Keratinocyte (primary cell): ENCODE results near the gene ZBTB43. TPM values are rescaled to one million over a fixed set of nuclear protein-coding genes. Genes with fewer than 3 reads are reported as not detected.

ENCODE experiments used
- DNase-seq: peaks from one replicate; pipeline ENCODE4 v3.0.0-alpha.2; 2011; ENCODE audit warnings: low read depth, missing footprints, low spot score
- FAIRE-seq: peaks from 2 replicates; lab custom pipeline; 2011; peaks lifted over from hg19 to GRCh38; lab: Jason Lieb, UNC
- H2AFZ ChIP-seq: 2 replicates; pipeline ENCODE4 v1.6.0; 2012; ENCODE audit warnings: low read length, control low read depth, inconsistent platforms; ENCODE audit not compliant: control insufficient read depth
- H3K27ac ChIP-seq: 2 replicates; pipeline ENCODE4 v1.5.1; 2011; ENCODE audit warnings: low read length; ENCODE audit not compliant: control insufficient read depth, insufficient read depth
- H3K27me3 ChIP-seq: 3 replicates; pipeline ENCODE4 v1.6.0; 2011; ENCODE audit warnings: low read length; ENCODE audit not compliant: control insufficient read depth, insufficient read depth; ENCODE audit errors: extremely low read depth
- H3K36me3 ChIP-seq, 2 experiments: 2 replicates in 1 of 2; 3 replicates in 1 of 2; pipeline ENCODE4 v1.5.1; 2011; ENCODE audit warnings: low read length in 2 of 2, mild to moderate bottlenecking in 1 of 2; ENCODE audit not compliant: control insufficient read depth in 2 of 2, insufficient read depth in 2 of 2; ENCODE audit errors: extremely low read depth in 1 of 2
- H3K4me1 ChIP-seq: 3 replicates; pipeline ENCODE4 v1.5.1; 2011; ENCODE audit warnings: low read length; ENCODE audit not compliant: control insufficient read depth, insufficient read depth; ENCODE audit errors: extremely low read depth
- H3K4me2 ChIP-seq: 3 replicates; pipeline ENCODE4 v1.6.0; 2011; ENCODE audit warnings: low read depth, low read length; ENCODE audit not compliant: control insufficient read depth, insufficient read depth; ENCODE audit errors: extremely low read depth
- H3K4me3 ChIP-seq, 3 experiments: fragments of 200-600 bp in 1 of 3; sonication (generic) in 1 of 3; 2 replicates in 2 of 3; 3 replicates in 1 of 3; pipeline ENCODE4 v1.5.1; 2011 to 2016; ENCODE audit warnings: low read length in 3 of 3, mild to moderate bottlenecking in 3 of 3, control low read depth in 2 of 3, inconsistent platforms in 1 of 3, low read depth in 1 of 3, mixed read lengths in 1 of 3, mixed run types in 1 of 3, moderate library complexity in 1 of 3; ENCODE audit not compliant: control insufficient read depth in 2 of 3, insufficient read depth in 2 of 3; ENCODE audit errors: extremely low read depth in 1 of 3
- H3K79me2 ChIP-seq: 2 replicates; pipeline ENCODE4 v1.6.0; 2012; ENCODE audit warnings: low read length; ENCODE audit not compliant: control insufficient read depth, insufficient read depth
- H3K9ac ChIP-seq: 3 replicates; pipeline ENCODE4 v1.6.0; 2011; ENCODE audit warnings: low read length; ENCODE audit not compliant: control insufficient read depth, insufficient read depth; ENCODE audit errors: extremely low read depth
- H3K9me1 ChIP-seq: 3 replicates; pipeline ENCODE4 v1.6.0; 2011; ENCODE audit warnings: low read length; ENCODE audit not compliant: control insufficient read depth, insufficient read depth; ENCODE audit errors: extremely low read depth
- H3K9me3 ChIP-seq: 2 replicates; pipeline ENCODE4 v1.5.1; 2012; ENCODE audit warnings: low read depth, low read length; ENCODE audit not compliant: control insufficient read depth
- H4K20me1 ChIP-seq: 3 replicates; pipeline ENCODE4 v1.6.0; 2011; ENCODE audit warnings: low read length; ENCODE audit not compliant: control insufficient read depth, insufficient read depth; ENCODE audit errors: extremely low read depth
- CTCF ChIP-seq, 3 experiments: IDR thresholded peaks in 1 of 3; conservative IDR thresholded peaks in 1 of 3; optimal IDR thresholded peaks in 1 of 3; 2 replicates in 2 of 3; 3 replicates in 1 of 3; pipeline versions ENCODE3 to v1.5.1; 2011; ENCODE audit warnings: low read length in 3 of 3, mild to moderate bottlenecking in 3 of 3, moderate library complexity in 2 of 3, control low read depth in 1 of 3, inconsistent platforms in 1 of 3; ENCODE audit not compliant: insufficient read depth in 2 of 3; ENCODE audit errors: extremely low read depth in 1 of 3
- EZH2 ChIP-seq: IDR thresholded peaks from one replicate; pipeline ENCODE4 v1.6.1; 2012; ENCODE audit warnings: inconsistent platforms, mild to moderate bottlenecking, low read length, moderate library complexity
- dilution Hi-C: fragments of 300-500 bp; cut with MboI; formaldehyde crosslinking; loops from one replicate; pipeline ENCODE4 v1.7.0; 2020; ENCODE audit warnings: low sequenced_read_pairs; ENCODE audit not compliant: extremely low pct_ligation_motif_present
- polyA plus RNA-seq, 5 experiments: library from polyadenylated mRNA; depleted of rRNA in 3 of 5; stranded (reverse) in 3 of 5; stranded (forward) in 1 of 5; unstranded in 1 of 5; fragments of >200 nt; gene quantifications; 1 replicate in 1 of 5; 2 replicates in 3 of 5; 3 replicates in 1 of 5; pipeline versions ENCODE4 v1.2.1 to v1.2.3, GENCODE V29; 2011 to 2012; ENCODE audit warnings: missing spikeins in 2 of 5, low read depth in 1 of 5, low replicate concordance in 1 of 5

ZBTB43 gene
- polyA plus RNA-seq, 1 donor (not counting 4 experiments of a cell fraction or from before 2014, with no cell fraction given) = 24.3 TPM

GRCh38 chr9:126834672-126835071, 29.8 kb downstream of the ZBTB43 start:
- Histone ChIP-seq H3K9me3 (no peaks in the 10 kb centered on the region), H3K4me2 (no peak overlapping the region), H3K4me3 (no peak overlapping the region), H3K36me3 (peaks cover 19 to 23% of the 10 kb centered on the region in 2 experiments), H3K9me1 (no peaks in the 10 kb centered on the region), H2AFZ (no peak overlapping the region), H3K9ac (no peak overlapping the region), H3K79me2 (peaks cover 10% of the 10 kb centered on the region), H4K20me1 (no peaks in the 10 kb centered on the region), H3K27ac (no peak overlapping the region), H3K4me1 (peaks cover 8% of the 10 kb centered on the region), H3K27me3 (no peaks in the 10 kb centered on the region)
- FAIRE-seq (no peak), DNase-seq (no peak)
- no peak for TF ChIP-seq CTCF (optimal IDR thresholded peaks at IDR 0.05 in 1 of 3, IDR thresholded peaks at IDR 0.05 in 1 of 3, conservative IDR thresholded peaks at IDR 0.05 in 1 of 3; ENCODE audit: extremely low read depth in 1 of 3, insufficient read depth in 2 of 3, low read length in 3 of 3)
- no peak for TF ChIP-seq EZH2
- dilution Hi-C loops = no loop called here

GRCh38 chr9:126836216-126836615, 31.4 kb downstream of the ZBTB43 start:
- no peak for FAIRE-seq
- H4K20me1 ChIP-seq = no peaks in the 10 kb centered on the region

More at GRCh38 chr9:126836216-126836615, 31.4 kb downstream of the ZBTB43 start:
- Histone ChIP-seq H3K27me3 (no peaks in the 10 kb centered on the region), H3K27ac (no peak overlapping the region), H3K79me2 (peaks cover 10% of the 10 kb centered on the region), H3K36me3 (peaks cover 16 to 23% of the 10 kb centered on the region in 2 experiments), H3K4me1 (peaks cover 8% of the 10 kb centered on the region), H3K9me3 (no peaks in the 10 kb centered on the region), H3K9ac (no peak overlapping the region), H3K9me1 (no peaks in the 10 kb centered on the region), H2AFZ (no peak overlapping the region), H3K4me2 (no peak overlapping the region), H3K4me3 (no peak overlapping the region)
- no peak for TF ChIP-seq EZH2
- TF ChIP-seq CTCF (optimal IDR thresholded peaks at IDR 0.05 in 1 of 3, IDR thresholded peaks at IDR 0.05 in 1 of 3, conservative IDR thresholded peaks at IDR 0.05 in 1 of 3; ENCODE audit: extremely low read depth in 1 of 3, insufficient read depth in 2 of 3, low read length in 3 of 3) = no peak
- DNase-seq = no peak
- dilution Hi-C loops = no loop called here
